Fibroblast of the aortic adventitia (primary cell): Measurements from ENCODE around the gene NAGPA. TPM values are rescaled to one million over a fixed set of nuclear protein-coding genes. Genes with fewer than 3 reads are reported as not detected.

ENCODE experiments used
- DNase-seq: peaks from one replicate; pipeline ENCODE4 v3.0.0-alpha.2; 2010; ENCODE audit warnings: low read depth
- H3K4me3 ChIP-seq: 2 replicates; pipeline ENCODE4 v1.5.1; 2011; ENCODE audit warnings: low read depth, mild to moderate bottlenecking, control low read depth, low read length, moderate library complexity
- CTCF ChIP-seq: IDR thresholded peaks from 2 replicates; pipeline ENCODE4 v1.5.1; 2011; ENCODE audit warnings: mild to moderate bottlenecking, low read length, control low read depth, inconsistent platforms; ENCODE audit not compliant: insufficient read depth
- total RNA-seq: library from RNA; depleted of rRNA; stranded (reverse); fragments of >200 nt; gene quantifications from 2 replicates; pipeline ENCODE4 v1.2.3, GENCODE V29; 2012; ENCODE audit warnings: low replicate concordance

NAGPA gene
- total RNA-seq, 1 donor, result 16.8 TPM

DNA sequence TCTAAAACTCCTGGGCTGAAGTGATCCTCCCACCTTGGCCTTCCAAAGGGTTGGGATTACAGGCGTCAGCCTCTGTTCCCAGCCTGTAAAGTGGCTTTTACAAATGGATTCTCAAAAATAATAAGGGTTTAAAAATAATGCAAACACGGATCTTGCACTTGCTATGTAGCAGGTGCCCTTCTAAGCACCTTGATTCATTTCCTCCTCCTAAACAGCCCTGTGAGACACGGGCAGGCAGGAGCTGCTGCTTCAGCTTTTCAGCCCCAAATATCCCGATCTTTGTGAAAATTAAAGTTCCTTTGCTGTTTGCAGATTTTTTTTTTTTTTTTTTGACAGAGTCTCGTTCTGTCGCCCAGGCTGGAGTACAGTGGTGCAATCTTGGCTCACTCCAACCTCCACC lies 31.7 kb downstream of the NAGPA start:
- no peak for DNase-seq
- TF ChIP-seq CTCF, result no peak
- no peak overlapping the region for H3K4me3 ChIP-seq

GRCh38 chr16:5001571-5001970 lies 32.2 kb downstream of the NAGPA start:
- no peak for DNase-seq
- no peak for TF ChIP-seq CTCF
- no peak overlapping the region for H3K4me3 ChIP-seq

- H3K4me3 ChIP-seq, result no peak overlapping the region
- TF ChIP-seq CTCF, result no peak
- DNase-seq, result no peak
Observed at GRCh38 chr16:5000573-5001001, 33.1 kb downstream of the NAGPA start.

GRCh38 chr16:4994719-4995434 lies 38.9 kb downstream of the NAGPA start:
- H3K4me3 ChIP-seq, result no peak overlapping the region
- no peak for TF ChIP-seq CTCF
- no peak for DNase-seq

- no peak overlapping the region for H3K4me3 ChIP-seq
- no peak for DNase-seq
- no peak for TF ChIP-seq CTCF
Observed at GRCh38 chr16:4991754-4992153, 42.0 kb downstream of the NAGPA start.

GRCh38 chr16:4990415-4990814 lies 43.3 kb downstream of the NAGPA start:
- no peak for DNase-seq
- no peak overlapping the region for H3K4me3 ChIP-seq
- TF ChIP-seq CTCF, result no peak
